SU-DHL-6 (cell line): ENCODE results near the gene CXCR4.

ENCODE experiments used
- H2AFZ ChIP-seq: fragments of 200-600 bp; sonication (generic); 2 replicates; pipeline ENCODE4 v1.6.1; 2014; ENCODE audit warnings: low read depth, mild to moderate bottlenecking, moderate library complexity, mixed read lengths, antibody characterized with exemption, low read length; ENCODE audit not compliant: severe bottlenecking
- H3F3A ChIP-seq: fragments of 200-600 bp; shearing (Covaris generic); 2 replicates; pipeline ENCODE4 v1.6.0; 2016; ENCODE audit warnings: antibody characterized with exemption, mild to moderate bottlenecking; ENCODE audit not compliant: insufficient read depth
- H3K27ac ChIP-seq: fragments of 200-600 bp; sonication (generic); 2 replicates; pipeline ENCODE4 v1.5.1; 2016; ENCODE audit warnings: low read depth, mild to moderate bottlenecking, low read length, moderate library complexity, mixed read lengths
- H3K27me3 ChIP-seq: fragments of 200-600 bp; sonication (generic), shearing (Covaris generic); 2 replicates; pipeline ENCODE4 v1.6.0; 2014; ENCODE audit warnings: mild to moderate bottlenecking, low read length
- H3K36me3 ChIP-seq: fragments of 200-600 bp; sonication (generic); 2 replicates; pipeline ENCODE4 v1.6.1; 2014; ENCODE audit warnings: mild to moderate bottlenecking, low read length, mixed read lengths
- H3K4me2 ChIP-seq: fragments of 300-600, 200-600 bp; shearing (Covaris generic), sonication (generic); 2 replicates; pipeline ENCODE4 v1.6.0; 2014; ENCODE audit warnings: low read length, low read depth, mild to moderate bottlenecking; ENCODE audit not compliant: poor library complexity, severe bottlenecking
- H3K4me3 ChIP-seq: fragments of 200-600 bp; sonication (generic); 2 replicates; pipeline ENCODE4 v1.5.1; 2014; ENCODE audit warnings: antibody characterized with exemption, low read length, mild to moderate bottlenecking, mixed read lengths; ENCODE audit not compliant: insufficient read depth, poor library complexity, severe bottlenecking
- H3K79me2 ChIP-seq: fragments of 200-600 bp; sonication (generic); 2 replicates; pipeline ENCODE4 v1.6.1; 2014; ENCODE audit warnings: mild to moderate bottlenecking, low read length, moderate library complexity; ENCODE audit not compliant: insufficient read depth
- H3K9ac ChIP-seq: fragments of 200-600 bp; sonication (generic); 2 replicates; pipeline ENCODE4 v1.7.0; 2014; ENCODE audit warnings: mild to moderate bottlenecking, low read length
- H3K9me2 ChIP-seq: fragments of 200-600 bp; sonication (generic); replicated peaks from 2 replicates; pipeline ENCODE4 v1.6.1; 2014; ENCODE audit warnings: low read length; ENCODE audit not compliant: insufficient read depth
- H3K9me3 ChIP-seq: fragments of 200-600 bp; sonication (generic); 2 replicates; pipeline ENCODE4 v1.6.1; 2014; ENCODE audit warnings: low read length, mixed read lengths; ENCODE audit not compliant: insufficient read depth
- H4K20me1 ChIP-seq: fragments of 200-600 bp; sonication (generic); 2 replicates; pipeline ENCODE4 v1.6.1; 2014; ENCODE audit warnings: low read depth, mild to moderate bottlenecking, antibody characterized with exemption, low read length, moderate library complexity, mixed read lengths
- CTCF ChIP-seq: fragments of 200-600 bp; sonication (generic); IDR thresholded peaks from one replicate; pipeline ENCODE4 v1.5.1; 2017; ENCODE audit warnings: antibody characterized with exemption, mild to moderate bottlenecking, low read length, moderate library complexity; ENCODE audit not compliant: insufficient read depth, poor library complexity, severe bottlenecking
- EZH2phosphoT487 ChIP-seq: fragments of 200-600 bp; sonication (generic), shearing (Covaris generic); conservative IDR thresholded peaks from 2 replicates; pipeline ENCODE4 v1.6.1; 2018; ENCODE audit warnings: mild to moderate bottlenecking, antibody characterized with exemption, low read length, moderate library complexity, mixed read lengths

CXCR4 gene

GRCh38 chr2:136070913-136071312, 47.0 kb downstream of the CXCR4 start:
- H3K36me3 ChIP-seq = 0 out of 2 replicates have a peak, but pooled peaks cover 8% of the 10 kb centered on the region
- H3K27ac ChIP-seq = no peak overlapping the region
- no peak for TF ChIP-seq CTCF
- TF ChIP-seq EZH2phosphoT487 = no peak
- H3F3A ChIP-seq = no peaks in the 10 kb centered on the region
- no peaks in the 10 kb centered on the region for H3K79me2 ChIP-seq
- H3K9me2 ChIP-seq = no peaks in the 10 kb centered on the region
- no peak overlapping the region for H2AFZ ChIP-seq
- H3K27me3 ChIP-seq = no peaks in the 10 kb centered on the region
- H3K9ac ChIP-seq = no peak overlapping the region
- no peak overlapping the region for H3K4me2 ChIP-seq
- H4K20me1 ChIP-seq = no peaks in the 10 kb centered on the region
- no peak overlapping the region for H3K4me3 ChIP-seq
- peaks cover 10% of the 10 kb centered on the region for H3K9me3 ChIP-seq

DNA sequence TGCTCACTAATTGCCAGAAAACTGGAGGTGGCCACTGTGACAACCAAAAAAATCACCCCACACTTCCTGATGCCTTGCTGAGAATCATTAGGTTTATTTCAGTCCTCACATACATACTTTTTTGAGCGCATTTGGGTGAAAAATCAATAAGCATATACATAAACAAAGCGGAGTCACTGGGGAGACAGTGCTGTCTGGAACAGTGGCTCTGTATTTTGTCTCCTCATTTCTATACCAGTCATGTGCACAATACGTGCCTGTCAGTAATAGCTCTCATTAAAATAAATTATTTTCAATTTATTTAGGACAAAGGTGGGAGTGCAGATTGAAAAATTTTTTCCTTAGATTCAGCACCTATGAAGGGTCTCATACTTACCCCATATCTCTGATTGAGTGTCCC, 48.2 kb downstream of the CXCR4 start:
- H2AFZ ChIP-seq = no peak overlapping the region
- H3F3A ChIP-seq = no peaks in the 10 kb centered on the region
- no peaks in the 10 kb centered on the region for H3K27me3 ChIP-seq
- peaks cover 10% of the 10 kb centered on the region for H3K9me3 ChIP-seq
- H3K4me3 ChIP-seq = no peak overlapping the region
- no peak overlapping the region for H3K9ac ChIP-seq
- H3K4me2 ChIP-seq = no peak overlapping the region
- 0 out of 2 replicates have a peak, but pooled peaks cover 8% of the 10 kb centered on the region for H3K36me3 ChIP-seq
- TF ChIP-seq CTCF = no peak
- TF ChIP-seq EZH2phosphoT487 = no peak
- no peaks in the 10 kb centered on the region for H4K20me1 ChIP-seq
- H3K27ac ChIP-seq = no peak overlapping the region
- H3K9me2 ChIP-seq = no peaks in the 10 kb centered on the region
- no peaks in the 10 kb centered on the region for H3K79me2 ChIP-seq

DNA sequence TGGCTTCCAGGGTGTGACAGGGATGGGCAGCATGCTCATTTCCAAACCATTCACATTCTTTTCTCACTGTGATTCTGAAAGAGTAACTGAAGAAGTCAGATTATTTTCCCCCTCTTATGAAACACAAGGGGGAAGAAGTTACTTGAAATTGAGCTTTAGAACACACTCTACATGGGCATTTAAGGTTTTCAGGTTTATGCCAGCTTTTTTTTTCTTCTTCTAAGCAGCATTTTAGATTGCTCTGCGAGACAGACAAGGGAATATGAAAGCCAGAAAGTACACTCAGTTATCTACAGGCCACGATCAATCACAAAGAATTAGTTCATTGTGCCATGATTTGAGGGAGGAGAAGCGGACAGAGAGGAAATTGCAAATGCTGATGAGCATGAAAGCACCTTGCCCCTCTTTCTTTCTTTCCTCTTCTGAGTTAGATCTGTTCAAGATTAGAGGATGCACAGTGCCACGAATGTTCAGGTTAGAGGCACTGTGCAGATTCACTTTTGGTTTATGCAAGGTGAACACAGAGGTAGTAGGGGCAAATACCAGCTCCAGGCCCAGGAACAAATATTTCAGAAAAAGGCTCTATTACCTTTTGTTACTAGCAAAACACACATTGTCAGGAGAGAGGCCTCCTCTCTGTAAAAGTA, 49.2 kb downstream of the CXCR4 start:
- no peak overlapping the region for H3K27ac ChIP-seq
- no peak overlapping the region for H2AFZ ChIP-seq
- H3K9ac ChIP-seq = no peak overlapping the region
- H3K79me2 ChIP-seq = no peaks in the 10 kb centered on the region
- H3K9me2 ChIP-seq = no peaks in the 10 kb centered on the region
- 0 out of 2 replicates have a peak, but pooled peaks cover 8% of the 10 kb centered on the region for H3K36me3 ChIP-seq
- H3F3A ChIP-seq = no peaks in the 10 kb centered on the region
- H3K27me3 ChIP-seq = no peaks in the 10 kb centered on the region
- H3K4me2 ChIP-seq = no peak overlapping the region
- TF ChIP-seq EZH2phosphoT487 (no peak), CTCF (no peak)
- no peaks in the 10 kb centered on the region for H4K20me1 ChIP-seq
- H3K9me3 ChIP-seq = peaks cover 9% of the 10 kb centered on the region
- H3K4me3 ChIP-seq = no peak overlapping the region
